ENCODE measurements around the gene DACT2.

DACT2 gene

DNA sequence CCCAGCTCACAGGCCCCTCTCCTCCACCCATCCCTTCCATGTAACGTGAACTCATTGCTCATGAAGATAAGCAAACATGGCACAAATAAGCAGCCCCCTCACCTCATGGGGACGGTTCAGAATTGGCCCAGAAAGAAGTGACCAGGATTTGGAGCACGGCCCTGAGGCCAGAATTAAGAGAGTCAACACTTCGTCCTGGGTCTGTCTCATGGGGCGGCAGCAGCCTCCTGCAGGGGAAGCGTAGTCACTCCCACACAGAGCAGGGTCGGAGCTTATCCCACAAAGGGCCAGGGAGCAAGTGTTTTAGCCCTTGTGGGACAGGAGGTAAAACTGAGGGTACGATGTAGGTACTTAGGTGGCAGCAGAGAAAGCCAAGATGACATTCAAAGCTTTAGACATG lies 28.6 kb upstream of the DACT2 start:
- no peak for DNase-seq

DNA sequence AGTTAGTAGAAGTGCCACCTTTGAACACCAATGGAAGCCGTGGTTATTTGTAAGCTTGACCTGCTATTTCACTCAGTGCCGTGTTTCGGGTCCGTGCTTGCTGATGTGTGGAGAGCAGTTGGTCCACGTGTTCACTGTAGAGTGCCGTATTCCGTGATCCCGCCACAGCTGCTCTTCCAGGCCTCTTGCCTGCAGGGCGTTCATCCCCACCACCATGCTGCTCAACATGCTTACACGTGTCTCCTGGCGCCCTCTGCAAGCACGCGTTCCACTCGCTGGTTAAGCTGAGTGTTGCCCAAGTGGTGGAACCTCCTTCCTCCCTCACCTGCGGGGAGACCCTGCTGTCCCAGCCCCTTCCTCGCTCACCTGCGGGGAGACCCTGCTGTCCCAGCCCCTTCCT lies 28.0 kb upstream of the DACT2 start:
- DNase-seq: no peak

DNA sequence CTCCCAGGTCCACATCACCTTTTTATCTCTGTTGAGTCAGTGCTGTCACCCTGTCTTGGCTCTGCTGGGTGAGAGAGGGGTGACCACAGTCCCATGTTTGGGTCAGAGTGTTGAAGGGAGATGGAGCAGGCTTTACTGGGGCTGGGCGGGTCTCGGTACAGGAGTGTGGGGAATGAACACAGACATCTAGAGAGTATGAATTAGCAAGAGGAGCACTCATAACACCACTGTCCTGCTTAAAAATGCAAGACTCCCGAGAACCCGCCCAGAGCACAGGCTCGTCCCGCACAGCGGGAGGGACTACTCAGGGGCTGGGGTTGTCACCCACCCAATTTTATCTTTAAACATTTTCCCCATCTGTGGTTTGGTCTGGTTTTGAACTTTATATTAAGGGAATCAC lies 27.5 kb upstream of the DACT2 start:
- DNase-seq: no peak

DNA sequence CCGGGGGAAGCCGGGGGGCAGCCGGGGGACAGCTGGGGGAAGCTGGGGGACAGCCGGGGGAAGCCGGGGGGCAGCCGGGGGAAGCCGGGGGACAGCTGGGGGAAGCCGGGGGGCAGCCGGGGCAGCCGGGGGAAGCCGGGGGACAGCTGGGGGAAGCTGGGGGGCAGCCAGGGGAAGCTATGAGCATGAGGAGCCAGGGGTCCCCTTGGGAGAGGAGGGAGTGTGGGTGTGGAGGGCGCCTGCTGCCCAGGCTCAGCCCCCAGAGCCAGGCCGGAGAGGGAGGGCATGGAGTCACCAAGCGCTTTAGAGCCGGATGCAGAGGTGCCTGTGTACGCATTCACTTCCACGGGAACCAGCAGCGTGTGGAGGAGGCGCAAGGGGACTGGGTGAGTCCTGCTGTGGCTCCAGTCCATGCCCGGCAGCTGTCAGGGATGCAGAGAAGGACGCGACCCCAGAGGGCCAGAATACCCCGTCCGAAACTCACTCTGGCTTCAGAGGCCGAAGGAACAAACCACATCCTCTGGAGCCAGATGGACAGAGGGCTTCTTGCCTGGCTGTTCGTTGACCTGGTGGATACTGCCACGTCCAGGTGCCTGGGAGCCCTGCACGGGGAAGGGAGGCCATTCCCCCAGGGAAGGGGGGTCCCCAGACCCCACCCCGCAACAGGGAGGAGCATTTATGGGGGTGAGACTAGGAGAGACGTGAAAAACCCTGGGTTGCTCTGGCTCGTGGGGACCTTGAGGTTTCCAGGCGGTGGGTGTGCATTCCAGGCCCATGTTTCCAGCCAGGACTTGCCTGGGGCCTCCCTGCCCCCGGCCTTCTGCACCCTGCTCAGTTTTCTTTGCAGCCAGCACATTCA lies 26.5 kb upstream of the DACT2 start:
- no peak for DNase-seq

DNA sequence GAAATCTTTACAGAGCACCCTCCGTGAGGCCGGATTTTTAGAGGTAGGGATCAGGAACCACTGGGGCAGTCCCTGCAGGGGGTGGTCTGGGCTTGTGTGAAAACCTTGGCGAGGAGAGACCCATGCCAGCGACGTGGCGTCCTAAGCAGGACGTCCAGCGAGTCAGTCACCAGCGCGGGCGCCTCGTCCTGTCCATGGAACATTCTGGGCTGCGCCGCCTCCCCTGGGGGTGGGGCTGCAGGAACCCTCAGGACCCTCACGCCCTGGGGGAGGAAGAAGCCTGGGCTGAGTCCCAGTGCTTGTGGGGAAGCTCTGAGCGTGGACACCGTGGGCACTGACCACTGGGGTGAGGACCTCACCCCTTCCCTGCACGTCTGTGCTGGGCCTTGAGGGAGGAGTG lies 25.7 kb upstream of the DACT2 start:
- no peak for DNase-seq

DNA sequence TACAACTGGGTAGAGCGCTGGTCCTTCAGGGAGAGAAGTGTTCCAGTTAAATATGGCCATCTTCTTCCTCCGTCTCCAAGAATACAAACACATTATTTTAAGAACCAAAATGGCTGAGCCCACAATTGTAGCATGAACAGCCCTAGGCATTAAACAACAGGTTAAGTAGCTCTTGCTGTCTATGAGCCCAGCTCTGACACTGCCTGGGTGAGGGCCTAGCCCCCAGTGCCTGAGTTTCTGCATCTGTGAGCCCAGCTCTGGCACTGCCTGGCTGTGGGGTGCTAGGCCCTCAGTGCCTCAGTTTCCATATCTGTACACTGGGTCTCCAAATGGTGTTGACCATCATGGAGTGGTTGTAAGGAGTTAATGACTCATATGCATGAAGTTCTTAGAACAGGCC lies 24.8 kb upstream of the DACT2 start:
- DNase-seq: no peak

DNA sequence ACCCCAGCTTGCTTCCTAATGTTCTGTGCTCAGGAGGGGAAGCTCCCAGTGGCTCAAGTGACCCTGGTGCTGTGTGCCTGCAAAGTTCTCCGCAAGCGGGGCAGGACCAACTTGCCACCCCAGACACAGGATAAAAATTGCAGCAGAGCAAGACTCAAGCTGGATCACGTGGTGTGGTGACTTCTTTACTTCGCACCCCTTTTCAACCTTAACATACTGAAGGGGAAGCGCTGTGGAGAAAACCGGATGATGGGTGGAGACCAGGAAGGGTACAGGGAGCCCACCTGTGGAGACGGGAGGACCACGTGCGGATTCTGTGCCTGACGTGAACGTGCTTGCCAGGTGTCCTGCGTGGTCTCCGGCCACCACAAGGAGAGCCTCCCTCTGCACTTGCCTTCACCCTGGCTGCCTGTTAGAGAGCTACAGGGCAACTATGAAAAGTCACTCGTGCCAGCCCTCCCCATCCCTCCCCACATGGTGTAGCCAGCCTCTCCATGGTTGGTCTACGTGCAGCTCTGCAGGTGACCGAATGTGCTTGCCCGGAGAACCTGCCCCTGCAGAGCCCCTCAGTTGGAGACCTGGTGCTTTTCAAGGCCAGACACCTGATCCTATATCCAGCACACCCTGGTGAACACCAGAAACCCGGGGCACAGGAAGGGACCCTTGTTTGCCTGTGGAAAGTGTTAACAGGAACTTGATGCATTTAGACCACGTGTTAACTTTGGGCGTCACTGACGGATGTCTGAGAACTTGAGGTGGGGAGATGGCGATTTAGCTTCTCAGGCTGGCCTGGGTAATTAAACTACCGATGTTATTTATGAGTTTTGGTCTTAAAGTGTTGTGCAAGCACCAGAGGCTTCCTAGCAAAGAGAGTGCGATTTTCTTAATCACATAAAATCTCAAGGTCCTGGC lies 23.9 kb upstream of the DACT2 start:
- DNase-seq: no peak

DNA sequence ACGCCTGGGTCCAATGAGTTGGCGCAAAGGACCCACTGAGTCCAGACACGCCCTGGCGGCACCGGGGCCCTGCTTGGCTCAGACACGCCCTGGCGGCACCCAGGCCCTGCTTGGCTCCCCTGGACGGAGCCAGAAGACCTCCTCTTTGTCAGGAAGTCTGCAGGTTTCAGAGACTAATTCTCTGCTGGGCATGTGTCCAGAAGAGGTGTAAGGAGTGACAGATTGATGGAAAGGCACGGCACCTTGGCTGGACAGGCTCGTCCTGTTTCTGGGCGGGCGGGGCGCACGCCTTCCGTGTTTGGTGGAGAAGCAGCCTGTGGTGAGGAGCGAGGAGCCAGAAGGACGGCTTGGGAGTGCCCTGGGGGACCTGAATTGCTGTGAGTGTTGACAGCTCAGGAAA lies 23.1 kb upstream of the DACT2 start:
- no peak for DNase-seq

DNA sequence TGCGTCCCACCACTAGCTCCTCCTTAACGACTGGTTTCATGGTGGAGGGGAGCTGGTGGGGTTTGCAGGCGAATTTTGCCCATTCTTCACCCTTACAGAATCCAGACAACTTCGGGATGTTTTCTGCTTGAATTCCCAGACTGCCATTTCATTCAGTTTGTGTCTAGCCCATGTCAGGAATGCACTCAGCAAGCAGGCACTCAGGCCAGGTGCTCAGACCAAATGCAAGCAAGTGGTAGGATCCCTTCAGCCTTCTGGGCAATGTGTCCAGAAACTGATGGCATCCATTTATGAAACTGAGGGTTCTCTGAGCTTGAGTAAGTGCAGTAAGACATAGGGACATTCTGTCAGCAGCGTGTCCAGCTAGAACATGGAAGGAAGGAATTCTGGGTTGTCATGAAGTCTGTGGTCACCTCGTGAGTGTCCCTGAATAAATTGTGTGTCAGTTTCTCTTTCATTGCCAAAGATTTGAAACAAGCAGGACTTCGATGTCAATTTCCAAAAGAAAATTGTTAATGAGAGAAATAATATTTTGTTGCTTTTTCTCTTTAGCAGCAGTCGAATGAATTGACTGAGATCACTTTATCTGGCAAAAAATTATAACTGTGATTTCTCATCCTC lies 21.8 kb upstream of the DACT2 start:
- DNase-seq: no peak

DNA sequence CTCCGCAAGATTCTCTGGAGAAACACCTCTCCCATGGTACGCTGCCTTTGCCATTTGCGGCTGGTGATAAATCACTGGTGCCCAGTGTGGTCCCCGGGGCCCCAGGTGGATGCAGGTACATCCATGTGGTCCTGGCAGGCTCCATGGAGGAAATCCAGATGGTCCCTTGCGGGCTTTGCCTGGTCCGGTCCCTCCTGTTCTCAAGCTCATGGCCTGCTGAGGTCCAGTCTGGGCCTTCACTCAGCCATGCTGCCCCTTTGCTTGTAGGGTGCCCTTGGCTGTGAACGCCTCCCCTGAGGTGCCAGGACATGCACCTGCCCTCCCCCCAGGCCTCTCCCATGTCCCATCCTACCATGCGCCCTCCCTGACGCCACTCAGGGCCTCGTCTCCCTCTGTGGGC lies 21.2 kb upstream of the DACT2 start:
- DNase-seq: no peak

DNA sequence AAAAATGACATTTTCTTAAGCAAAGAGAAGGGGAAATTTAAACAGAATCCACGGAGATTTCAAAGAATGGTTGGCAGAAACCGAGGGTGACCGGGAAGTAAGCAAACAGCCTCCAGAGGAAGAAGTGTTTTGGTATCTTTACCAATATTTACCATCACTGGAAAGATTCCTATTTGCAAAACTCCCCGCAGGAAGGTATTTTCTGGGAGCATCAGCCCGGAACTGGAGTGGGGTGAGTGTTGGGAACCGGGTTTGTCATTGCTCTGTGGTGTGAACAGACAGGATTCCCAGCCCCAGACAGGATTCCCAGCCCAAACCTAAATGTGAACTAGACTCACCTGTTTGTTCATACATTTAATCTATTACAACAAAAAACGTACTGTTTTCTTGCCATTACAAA lies 19.2 kb upstream of the DACT2 start:
- no peak for DNase-seq

DNA sequence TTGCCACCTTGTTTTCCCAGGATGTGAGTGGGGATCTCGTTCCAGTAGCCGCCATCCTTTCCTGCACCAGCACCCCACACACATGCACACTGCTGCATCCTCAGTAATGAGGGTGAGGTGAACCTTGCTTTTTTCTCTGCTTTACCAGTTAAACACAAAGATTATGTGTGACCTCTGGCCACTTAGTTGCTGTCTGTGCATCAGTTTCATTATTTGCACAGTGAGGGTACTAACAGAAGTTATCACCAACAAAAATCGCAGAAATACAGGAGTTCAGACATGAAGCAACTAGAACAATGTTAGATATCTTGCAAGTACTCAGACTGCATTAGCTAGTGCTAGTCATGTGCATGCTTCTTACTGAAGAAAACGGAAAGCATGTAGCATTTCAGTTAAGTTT lies 17.4 kb upstream of the DACT2 start:
- no peak for DNase-seq

DNA sequence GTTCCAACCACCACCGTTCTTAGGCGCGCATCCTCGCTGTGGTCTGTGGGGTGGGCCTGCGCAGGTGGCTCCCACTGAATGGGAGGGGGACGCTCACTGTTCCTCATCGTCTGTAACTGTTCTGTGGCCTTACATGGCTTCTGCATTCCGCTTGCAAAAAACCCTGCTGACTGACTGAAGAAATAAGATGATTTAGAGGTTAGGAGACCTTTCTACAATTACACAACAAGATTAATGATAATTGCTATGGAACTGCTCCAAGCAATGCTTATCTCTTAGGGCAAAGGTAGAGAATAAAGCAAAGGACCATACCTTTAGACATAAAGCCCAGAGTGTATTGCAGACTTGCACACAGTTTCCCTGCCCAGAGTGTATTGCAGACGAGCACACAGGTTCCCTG lies 14.4 kb upstream of the DACT2 start:
- no peak for DNase-seq

DNA sequence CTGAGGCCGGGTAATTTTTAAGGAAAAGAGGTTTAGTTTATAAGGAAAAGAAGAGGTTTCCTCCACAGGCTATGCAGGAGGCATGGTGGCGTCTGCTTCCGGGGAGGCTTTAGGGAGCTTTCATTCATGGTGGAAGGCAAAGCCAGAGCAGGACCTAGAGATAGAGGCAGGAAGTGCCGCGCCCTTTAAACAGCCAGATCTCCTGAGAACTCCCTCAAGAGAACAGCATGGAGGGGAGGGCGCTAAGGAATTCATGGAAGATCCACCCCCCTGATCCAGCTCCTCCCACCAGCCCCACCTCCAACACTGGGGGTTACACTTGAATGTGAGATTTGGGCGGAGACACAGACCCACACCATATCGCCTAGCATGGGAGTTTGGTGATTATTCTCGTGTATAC lies 13.9 kb upstream of the DACT2 start:
- DNase-seq: no peak

DNA sequence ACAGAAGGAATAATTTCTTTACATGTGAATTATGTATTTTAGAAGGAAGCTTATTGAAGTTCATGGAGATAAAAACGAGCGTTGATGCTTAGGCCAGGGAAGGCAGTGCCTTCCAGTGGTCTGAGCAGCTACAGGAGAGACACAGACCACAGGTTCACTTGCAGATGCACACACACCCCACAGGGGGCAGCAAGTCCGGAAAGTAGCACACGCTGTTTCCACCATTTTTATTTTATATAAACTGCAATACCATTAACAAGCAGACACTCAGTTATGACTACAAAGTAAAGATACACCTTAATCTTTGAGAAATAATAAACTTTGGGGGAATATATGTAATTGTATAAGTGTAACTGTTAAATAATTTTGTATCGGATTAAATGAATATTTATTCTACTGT lies 13.5 kb upstream of the DACT2 start:
- DNase-seq: no peak

DNA sequence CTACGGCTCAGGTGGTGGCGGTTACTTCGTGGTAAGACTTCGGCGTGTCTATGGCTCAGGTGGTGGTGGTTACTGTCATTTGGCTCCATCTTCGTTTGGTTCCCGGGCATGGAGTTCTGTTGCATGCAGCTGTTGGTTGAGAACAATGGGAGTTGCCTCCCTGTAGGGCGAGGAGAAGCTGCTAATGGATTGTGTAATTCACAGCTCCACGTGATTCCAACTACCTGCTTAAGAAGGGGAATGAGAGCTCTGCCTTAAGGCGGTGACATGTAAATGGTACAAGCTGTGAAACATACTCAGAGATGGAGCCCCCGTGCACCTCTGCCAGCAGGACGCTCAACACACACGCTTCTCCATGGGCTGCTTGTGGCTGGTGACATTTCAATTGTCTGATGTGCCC lies 12.4 kb upstream of the DACT2 start:
- no peak for DNase-seq

DNA sequence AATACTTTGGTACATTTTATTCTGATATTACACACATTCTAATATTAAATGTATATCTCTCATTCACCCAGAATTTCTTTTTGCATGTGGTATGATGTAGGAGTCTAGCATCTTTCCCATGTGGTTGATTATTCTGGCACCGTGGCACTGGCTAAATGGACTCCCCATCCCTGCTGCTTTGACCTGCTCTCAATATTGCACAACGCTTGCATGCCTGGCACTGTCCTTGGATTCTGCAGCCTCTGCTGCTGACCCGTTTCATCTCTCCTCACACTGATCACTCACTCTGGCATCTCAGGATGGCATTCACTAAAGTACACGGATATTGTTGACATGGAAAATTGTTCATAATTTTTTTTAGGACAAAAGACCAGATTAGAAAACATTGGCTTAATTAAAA lies 11.5 kb upstream of the DACT2 start:
- DNase-seq: no peak

DNA sequence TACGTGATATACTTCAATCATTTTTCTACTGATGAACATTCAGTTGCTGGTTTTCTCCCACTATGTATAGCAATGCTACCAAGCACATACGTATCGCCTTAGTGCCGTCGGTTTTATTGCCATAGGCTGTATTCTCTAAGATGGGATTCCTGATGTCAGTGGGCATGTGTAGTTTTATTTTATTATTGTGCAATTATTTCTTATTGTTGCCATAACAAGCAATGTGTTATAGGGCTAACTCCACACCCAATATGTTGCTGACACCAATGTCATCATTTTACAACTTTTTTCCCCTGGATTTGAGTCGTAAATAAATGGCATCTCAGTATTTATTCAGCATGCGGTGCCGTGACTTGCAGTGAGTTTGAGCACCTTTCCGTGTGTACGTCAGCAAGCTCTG lies 10.8 kb upstream of the DACT2 start:
- no peak for DNase-seq

DNA sequence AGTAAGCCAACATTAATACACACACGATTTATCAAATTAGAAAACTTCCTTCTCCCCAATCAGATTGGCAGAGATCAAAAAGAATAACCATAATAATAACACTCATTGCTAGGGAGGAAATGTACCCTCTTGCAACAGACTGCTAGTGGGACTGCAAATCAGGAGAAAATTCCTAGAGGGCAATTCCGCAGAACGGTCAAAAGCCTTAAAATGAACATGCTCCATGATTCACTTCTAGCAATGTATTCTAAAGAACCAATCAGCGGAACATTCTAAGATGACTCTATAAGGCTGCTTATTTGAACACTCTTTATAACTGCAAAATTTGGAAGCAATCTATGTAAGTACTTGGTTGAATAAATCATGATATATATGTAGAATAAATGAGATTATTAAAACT lies 8.5 kb upstream of the DACT2 start:
- DNase-seq: no peak

DNA sequence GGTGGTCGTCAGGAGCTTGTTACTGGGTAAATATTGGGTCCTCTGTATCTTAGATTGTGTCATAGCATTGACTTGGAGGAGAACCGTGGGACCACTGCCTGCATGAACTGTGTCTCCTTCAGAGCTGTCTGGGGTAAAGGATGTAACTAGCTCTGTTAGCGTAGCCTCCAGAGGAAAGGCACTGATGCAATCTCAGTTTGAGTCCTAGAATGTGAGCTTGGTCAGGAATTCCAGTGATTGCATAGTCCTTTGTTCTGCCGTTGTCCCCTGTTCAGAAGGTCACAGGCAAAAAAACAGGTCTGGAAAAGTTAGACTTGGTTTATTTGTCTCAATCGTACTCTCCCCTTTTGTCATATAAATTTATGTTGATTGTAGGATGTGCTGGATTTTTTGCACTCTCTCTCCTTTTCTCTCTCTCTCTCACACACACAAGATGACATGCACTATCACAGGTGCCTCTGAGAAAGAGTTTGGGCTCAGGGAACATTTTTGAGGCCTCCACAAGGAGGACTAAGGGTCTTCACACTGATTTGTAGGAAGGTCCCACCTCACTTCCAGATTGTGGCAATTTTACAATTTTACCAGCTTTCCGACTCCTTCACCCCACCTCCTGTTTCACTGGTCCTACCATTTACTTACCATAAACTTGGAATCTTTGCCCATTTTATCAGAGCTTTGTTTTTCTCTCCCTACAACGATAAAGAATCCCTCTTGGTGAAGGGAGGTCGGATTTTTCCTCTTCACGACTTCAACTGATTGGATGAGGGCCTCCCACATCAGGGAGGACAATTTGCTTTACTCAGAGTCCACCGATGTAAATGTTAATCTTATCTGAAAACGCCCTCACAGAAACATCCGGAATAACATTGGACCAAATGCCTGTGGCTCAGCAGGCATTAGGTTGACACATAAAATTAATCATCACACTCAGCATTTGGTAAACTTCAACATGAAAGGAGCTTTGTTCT lies 7.0 kb upstream of the DACT2 start:
- DNase-seq: no peak

DNA sequence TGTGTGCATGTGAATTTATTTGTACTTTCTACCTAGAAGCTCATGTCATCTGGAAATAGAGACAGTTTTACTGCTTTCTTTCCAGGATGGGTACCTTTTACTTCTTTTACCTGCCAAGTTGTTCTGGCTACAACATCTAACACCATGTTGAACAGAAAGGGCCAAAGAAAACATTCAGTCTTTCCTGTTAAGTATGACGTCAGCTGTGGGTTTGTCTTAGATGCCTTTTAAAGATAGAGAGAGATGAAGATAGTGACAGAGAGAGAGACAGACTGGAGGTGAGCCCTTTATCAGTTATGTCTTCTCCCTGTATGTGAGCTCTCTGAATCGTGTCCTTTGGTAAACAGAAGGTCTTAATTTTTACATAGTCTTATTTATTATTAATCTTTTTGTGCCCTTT lies 3.4 kb upstream of the DACT2 start:
- no peak for DNase-seq

DNA sequence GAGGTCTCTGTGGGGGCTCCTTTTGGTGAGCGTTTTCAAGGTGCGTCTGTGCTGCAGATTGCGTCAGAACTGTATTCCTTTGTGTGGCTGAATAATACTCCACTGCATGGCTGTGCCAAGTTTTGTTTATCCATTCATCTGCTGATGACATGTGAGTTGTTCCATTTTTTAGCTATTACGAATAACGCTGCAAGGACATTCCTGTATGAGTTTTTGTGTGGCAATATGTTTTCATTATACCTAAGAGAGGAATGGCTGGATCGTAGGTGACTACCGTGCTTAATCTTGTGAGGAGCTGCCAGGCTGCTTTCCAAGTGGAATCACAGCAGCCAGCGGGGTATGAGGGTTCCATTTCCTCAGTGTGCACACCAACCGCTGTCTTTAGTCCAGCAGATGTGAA lies 1.1 kb upstream of the DACT2 start:
- DNase-seq: no peak

All from stimulated activated CD8-positive, alpha-beta memory T cell treated with anti-CD3 and anti-CD28 coated beads, Interleukin-4, amount 100 ng/mL, for 48 hours (primary cell).